ENCODE results near the gene UBXN7.

DNA sequence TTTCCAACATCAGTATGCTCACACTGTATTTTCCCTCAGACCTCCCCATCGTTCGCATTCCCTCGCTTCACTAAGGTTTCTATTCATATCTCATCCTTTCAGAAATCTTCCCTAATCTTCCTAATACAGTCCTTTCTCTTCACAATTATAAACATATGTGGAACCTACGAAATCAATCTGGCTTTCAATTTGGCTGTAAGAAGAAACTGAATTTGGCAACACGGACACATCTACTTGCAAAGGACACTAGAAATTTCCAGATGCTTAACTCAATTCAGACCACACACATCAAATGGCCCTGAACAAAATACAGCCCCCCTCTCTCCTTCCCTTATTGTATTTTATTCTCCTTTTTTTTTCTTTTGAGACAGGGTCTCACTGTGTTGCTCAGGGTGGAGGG is 54.9 kb downstream of the UBXN7 start:
- TF ChIP-seq, protein P1, sequence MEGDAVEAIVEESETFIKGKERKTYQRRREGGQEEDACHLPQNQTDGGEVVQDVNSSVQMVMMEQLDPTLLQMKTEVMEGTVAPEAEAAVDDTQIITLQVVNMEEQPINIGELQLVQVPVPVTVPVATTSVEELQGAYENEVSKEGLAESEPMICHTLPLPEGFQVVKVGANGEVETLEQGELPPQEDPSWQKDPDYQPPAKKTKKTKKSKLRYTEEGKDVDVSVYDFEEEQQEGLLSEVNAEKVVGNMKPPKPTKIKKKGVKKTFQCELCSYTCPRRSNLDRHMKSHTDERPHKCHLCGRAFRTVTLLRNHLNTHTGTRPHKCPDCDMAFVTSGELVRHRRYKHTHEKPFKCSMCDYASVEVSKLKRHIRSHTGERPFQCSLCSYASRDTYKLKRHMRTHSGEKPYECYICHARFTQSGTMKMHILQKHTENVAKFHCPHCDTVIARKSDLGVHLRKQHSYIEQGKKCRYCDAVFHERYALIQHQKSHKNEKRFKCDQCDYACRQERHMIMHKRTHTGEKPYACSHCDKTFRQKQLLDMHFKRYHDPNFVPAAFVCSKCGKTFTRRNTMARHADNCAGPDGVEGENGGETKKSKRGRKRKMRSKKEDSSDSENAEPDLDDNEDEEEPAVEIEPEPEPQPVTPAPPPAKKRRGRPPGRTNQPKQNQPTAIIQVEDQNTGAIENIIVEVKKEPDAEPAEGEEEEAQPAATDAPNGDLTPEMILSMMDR (conservative IDR thresholded peaks at IDR 0.05 in 1 of 2, IDR thresholded peaks at IDR 0.05 in 1 of 2; ENCODE audit: low read depth in 1 of 2, low read length in 2 of 2): no peak
- TF ChIP-seq EZH2 (IDR thresholded peaks at IDR 0.05; ENCODE audit: low read length, missing control alignments): no peak
